Activated T-cell treated with anti-CD3 and anti-CD28 coated beads, Interleukin-2, amount 50 U/mL, for 72 hours (primary cell): ENCODE data around the gene ACTG2. TPM values are rescaled to one million over a fixed set of nuclear protein-coding genes. Genes with fewer than 3 reads are reported as not detected.

Experiments used
- ATAC-seq, 2 donors: fragments of 150-1000 bp; cut with Tn5 transposase; replicated peaks in 1 of 2; 2 replicates each; pipeline ENCODE4 v1.10.0; 2021; ENCODE audit warnings: moderate library complexity in 2 of 2, mild to moderate bottlenecking in 1 of 2
- DNase-seq, 2 donors: peaks; one replicate each; pipeline ENCODE4 v3.0.0; 2021 to 2022; ENCODE audit warnings: mixed read lengths in 1 of 2
- H3K27ac Mint-ChIP-seq: one replicate; pipeline ENCODE4 v1.8.0; 2022; ENCODE audit warnings: mild to moderate bottlenecking, moderate library complexity, mixed read lengths
- H3K27me3 Mint-ChIP-seq: one replicate; pipeline ENCODE4 v1.8.0; 2022; ENCODE audit warnings: low read depth, mixed read lengths
- H3K36me3 Mint-ChIP-seq, 2 donors: one replicate each; pipeline ENCODE4 v1.8.0; 2022; ENCODE audit warnings: mixed read lengths in 2 of 2, mild to moderate bottlenecking in 1 of 2; ENCODE audit not compliant: insufficient read depth in 2 of 2
- H3K4me1 Mint-ChIP-seq: one replicate; pipeline ENCODE4 v1.8.0; 2022; ENCODE audit warnings: low read depth, mixed read lengths
- H3K4me3 Mint-ChIP-seq, 2 donors: one replicate each; pipeline ENCODE4 v1.8.0; 2022; ENCODE audit warnings: mild to moderate bottlenecking in 2 of 2, mixed read lengths in 2 of 2, moderate library complexity in 2 of 2
- H3K9me3 Mint-ChIP-seq, 2 donors: one replicate each; pipeline ENCODE4 v1.8.0; 2022; ENCODE audit warnings: mixed read lengths in 2 of 2
- total RNA-seq, 2 donors: library from RNA; stranded (reverse); gene quantifications; one replicate each; pipeline ENCODE4 v1.2.3, GENCODE V29; 2022

Gene ACTG2
- under 1 TPM in 1 of 2 donors, not detected in 1; 0.22 TPM for total RNA-seq

DNA sequence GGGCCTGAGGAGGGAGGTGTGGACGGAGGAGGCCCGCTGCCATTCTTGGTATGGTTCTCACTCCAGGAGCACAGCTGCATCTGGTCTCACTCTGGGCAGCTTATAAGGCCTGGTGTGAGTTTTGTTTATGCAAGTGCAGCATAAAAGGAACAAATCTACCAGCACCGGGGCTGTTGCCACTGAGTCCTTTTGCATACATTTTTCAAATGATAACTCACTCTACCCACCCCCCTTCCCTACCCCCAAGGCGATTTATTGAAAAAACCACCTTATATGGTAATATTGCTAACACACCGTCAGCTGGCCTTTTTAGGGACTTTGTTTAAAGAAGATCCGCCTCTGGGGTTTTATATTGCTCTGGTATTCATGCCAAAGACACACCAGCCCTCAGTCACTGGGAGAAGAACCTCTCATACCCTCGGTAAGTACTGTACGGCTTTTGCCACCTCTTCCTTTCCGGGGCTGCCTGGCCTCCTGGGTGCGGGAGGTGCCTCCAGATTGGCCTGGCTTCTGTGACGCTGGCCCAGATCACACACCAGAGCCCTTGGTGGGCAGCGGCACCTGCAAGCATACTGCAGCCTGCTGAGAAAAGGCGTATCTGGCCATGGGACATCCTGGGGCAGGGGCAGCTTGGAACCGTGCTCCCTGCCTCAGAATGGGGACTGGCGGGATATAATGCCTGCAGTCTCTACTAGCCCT lies at the start of gene ACTG2:
ACTG2 (plus strand) TSS at position 378 of the 699 bp plus-strand sequence. CDS start 8,304 bp downstream, outside the sequence.
- Mint-ChIP-seq H3K36me3 (no peaks in the 10 kb centered on the region), H3K4me1 (peaks cover 46% of the 10 kb centered on the region), H3K9me3 (no peaks in the 10 kb centered on the region), H3K4me3 (no peak within 1 kb of the TSS), H3K27ac (no peak within 1 kb of the TSS), H3K27me3 (no peaks in the 10 kb centered on the region)
- ATAC-seq (no peak), DNase-seq (no peak)

DNA sequence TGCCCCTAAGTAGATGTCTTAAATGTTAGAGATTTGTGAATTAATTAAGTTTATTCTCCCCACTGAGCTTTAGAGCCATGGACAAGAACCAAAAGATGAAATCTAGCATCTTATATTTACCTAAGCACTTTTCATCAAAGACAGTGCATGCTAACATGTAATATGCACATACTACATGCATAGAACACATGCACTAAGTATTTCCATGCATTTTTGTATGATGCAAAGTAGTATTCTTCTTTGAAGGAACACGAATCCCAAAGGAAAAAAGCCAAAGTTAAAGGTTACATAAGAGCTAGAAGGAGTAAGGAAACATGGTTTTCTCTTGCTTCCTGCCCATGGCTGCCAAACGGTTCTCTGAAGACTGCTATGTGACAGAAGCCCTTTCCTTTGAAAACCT lies 48.7 kb upstream of the ACTG2 start:
- peaks cover 12% of the 10 kb centered on the region for H3K4me1 Mint-ChIP-seq
- no peak overlapping the region for H3K27ac Mint-ChIP-seq
- H3K27me3 Mint-ChIP-seq: no peaks in the 10 kb centered on the region

DNA sequence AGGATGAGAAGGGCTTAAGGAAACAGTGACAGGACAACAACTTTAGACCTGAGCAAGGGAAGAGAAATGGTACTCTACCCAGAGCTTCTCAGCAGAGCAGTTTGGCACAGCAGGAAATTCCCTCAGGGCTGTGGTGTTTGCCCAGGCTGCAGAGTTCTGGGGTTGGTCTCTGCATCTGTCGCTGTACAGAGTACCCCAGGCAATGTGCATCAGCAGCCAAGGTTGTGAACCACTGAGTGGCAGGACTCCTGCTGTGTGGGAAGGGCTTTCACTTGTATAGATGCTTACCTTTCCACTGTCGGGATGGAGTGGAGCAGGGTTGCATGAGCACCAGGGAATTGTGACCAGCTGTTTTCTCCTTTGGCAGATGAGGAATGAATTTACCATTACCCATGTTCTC lies 42.8 kb upstream of the ACTG2 start:
- ATAC-seq (no peak), DNase-seq (no peak)
- Mint-ChIP-seq H3K27ac (no peak overlapping the region), H3K4me3 (no peak overlapping the region), H3K4me1 (no peaks in the 10 kb centered on the region), H3K27me3 (no peaks in the 10 kb centered on the region), H3K9me3 (no peaks in the 10 kb centered on the region), H3K36me3 (peaks cover 2 to 32% of the 10 kb centered on the region in 2 donors)

More for the DNA sequence above, 48.7 kb upstream of the ACTG2 start:
- Mint-ChIP-seq H3K4me3 (no peak overlapping the region), H3K9me3 (no peaks in the 10 kb centered on the region), H3K36me3 (peaks cover 2 to 31% of the 10 kb centered on the region in 2 donors)
- ATAC-seq (no peak), DNase-seq (no peak)

DNA sequence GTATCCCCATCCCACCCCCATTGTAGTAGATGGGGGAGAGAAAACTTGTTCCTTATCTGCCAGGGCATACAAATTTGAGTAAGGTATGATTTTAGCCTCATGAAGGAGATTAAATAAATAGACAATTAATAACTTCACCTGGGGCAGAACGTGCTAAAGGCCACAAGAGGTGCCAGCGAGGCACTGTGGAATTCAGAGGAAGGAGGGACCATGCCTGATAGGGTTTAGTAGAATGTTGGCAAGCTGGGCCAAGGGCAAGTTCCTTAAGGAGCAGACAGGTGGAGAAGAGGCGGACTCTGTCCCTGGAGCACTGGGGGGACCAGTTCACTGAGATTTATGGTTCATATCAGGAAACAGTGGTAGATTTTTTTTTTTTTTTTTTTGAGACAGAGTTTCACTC lies 41.5 kb upstream of the ACTG2 start:
- H3K4me1 Mint-ChIP-seq: peaks cover 5% of the 10 kb centered on the region
- peak overlapping the region in 1 of 2 donors; percentile 40 for H3K4me3 Mint-ChIP-seq
- no peak overlapping the region for H3K27ac Mint-ChIP-seq
- ATAC-seq (no peak), DNase-seq (no peak)
- H3K36me3 Mint-ChIP-seq: peaks cover 9 to 35% of the 10 kb centered on the region in 2 donors
- no peaks in the 10 kb centered on the region for H3K9me3 Mint-ChIP-seq
- H3K27me3 Mint-ChIP-seq: no peaks in the 10 kb centered on the region

DNA sequence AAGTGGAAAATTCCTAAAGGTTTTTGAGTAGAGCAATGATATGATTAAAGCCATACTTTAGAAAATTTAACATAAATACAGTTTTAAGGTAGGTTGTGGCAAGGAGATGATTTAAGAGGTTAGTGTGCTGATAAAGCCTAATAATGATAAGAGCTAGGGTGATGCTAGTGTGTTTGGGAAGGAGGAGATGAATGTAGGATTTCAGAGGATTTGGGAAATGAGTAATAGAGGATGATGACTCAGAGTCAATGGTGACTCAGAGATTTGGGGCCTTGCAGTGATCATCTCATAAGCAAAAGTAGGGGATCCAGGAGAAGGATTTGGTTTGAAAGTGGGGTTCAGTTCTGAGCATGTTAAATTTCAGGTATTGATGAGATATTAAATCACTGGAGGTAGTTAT lies 40.8 kb upstream of the ACTG2 start:
- ATAC-seq: peak; percentile 87 to 90
- H3K4me3 Mint-ChIP-seq: no peak overlapping the region
- no peaks in the 10 kb centered on the region for H3K27me3 Mint-ChIP-seq
- H3K4me1 Mint-ChIP-seq: peaks cover 7% of the 10 kb centered on the region
- H3K36me3 Mint-ChIP-seq: peaks cover 12 to 34% of the 10 kb centered on the region in 2 donors
- DNase-seq: peak; percentile 6 to 22
- H3K27ac Mint-ChIP-seq: no peak overlapping the region
- no peaks in the 10 kb centered on the region for H3K9me3 Mint-ChIP-seq

DNA sequence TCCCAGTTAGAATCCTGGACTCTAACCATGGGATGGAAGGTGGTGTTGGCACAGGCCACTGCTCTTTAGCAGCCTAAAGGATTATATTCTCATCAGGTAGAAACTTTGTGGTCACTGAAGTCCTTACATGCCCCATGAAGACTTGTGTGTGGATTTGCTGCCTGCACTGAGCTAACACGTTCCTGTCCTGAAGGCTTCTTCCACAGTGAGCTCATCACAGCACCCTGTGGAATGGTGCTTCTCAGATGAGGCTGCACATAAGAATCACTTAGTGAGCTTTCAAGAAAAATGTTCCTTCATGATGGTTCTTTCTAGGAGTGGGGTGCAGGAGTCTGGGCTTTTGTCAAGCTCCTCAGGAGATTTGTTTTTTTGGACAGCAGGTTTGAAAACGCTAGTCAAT lies 37.3 kb upstream of the ACTG2 start:
- Mint-ChIP-seq H3K27ac (no peak overlapping the region), H3K4me1 (peaks cover 35% of the 10 kb centered on the region), H3K36me3 (peaks cover 14 to 41% of the 10 kb centered on the region in 2 donors), H3K27me3 (no peaks in the 10 kb centered on the region), H3K4me3 (no peak overlapping the region), H3K9me3 (no peaks in the 10 kb centered on the region)
- DNase-seq (no peak), ATAC-seq (no peak)

DNA sequence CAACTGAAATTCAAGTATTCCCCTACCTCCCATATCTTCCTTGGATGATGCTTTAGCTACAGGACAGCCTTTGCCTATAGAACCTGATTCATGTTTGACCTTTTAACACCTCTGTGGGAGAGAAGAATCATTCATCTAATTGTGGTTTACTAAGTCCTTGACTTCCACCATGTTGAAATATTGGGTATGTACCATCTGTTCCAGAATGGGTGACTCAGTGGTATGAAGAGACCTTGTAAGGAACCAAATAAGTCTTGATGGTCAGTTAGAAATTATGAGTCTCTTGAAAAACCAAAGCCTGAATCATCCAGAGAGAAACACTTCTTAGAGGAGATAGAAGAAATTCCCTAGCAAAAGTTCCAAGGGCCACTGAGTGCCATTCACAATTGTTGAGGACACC lies 36.6 kb upstream of the ACTG2 start:
- DNase-seq (no peak), ATAC-seq (no peak)
- no peak overlapping the region for H3K27ac Mint-ChIP-seq
- H3K36me3 Mint-ChIP-seq: peaks cover 18 to 43% of the 10 kb centered on the region in 2 donors
- H3K27me3 Mint-ChIP-seq: no peaks in the 10 kb centered on the region
- H3K4me1 Mint-ChIP-seq: peaks cover 38% of the 10 kb centered on the region
- H3K9me3 Mint-ChIP-seq: no peaks in the 10 kb centered on the region
- H3K4me3 Mint-ChIP-seq: no peak overlapping the region

DNA sequence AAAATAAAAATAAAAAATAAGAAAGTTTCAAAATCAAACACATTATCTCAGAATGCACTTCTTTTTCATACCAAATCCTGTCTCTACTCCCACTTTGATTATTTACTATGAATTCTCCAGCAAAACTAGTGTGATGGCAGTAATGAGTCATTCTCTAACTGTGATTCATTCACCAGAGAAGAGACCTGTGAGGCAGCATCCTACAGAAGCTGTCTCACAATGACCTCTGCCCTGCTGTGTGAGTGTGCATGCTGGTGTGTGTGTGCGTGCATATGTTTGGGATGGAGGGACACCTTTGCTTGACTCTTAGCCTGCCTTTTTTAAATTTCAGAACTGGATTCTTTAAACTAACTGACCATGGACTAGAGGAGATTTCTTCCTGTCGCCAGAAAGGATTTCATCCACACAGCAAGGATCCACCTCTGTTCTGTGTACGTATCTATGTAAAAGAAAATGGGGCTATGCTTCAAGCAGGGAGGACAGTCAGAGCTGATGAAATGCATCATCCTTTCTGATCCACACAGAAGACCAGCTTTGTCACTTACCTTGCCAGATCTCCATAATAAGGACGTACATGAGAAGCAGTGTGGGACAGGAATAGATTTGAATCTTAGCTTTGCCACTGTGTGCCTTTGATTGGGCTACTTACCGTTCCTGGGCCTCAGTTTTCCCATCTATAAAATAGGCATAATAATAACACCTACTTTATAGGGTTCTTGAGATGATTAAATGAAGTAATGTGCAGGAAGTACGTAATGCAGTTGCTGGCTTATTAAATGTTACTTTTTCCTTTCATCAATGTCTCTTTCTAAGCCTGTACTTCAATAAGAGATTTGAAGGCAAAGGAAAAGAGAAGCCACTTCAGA lies 32.9 kb upstream of the ACTG2 start:
- Mint-ChIP-seq H3K9me3 (no peaks in the 10 kb centered on the region), H3K4me3 (peak overlapping the region in 1 of 2 donors; percentile 14), H3K36me3 (peaks cover 24 to 61% of the 10 kb centered on the region in 2 donors), H3K27me3 (no peaks in the 10 kb centered on the region), H3K27ac (no peak overlapping the region), H3K4me1 (peaks cover 38% of the 10 kb centered on the region)
- peak; percentile 62 to 68 for DNase-seq
- peak; percentile 100 for ATAC-seq

DNA sequence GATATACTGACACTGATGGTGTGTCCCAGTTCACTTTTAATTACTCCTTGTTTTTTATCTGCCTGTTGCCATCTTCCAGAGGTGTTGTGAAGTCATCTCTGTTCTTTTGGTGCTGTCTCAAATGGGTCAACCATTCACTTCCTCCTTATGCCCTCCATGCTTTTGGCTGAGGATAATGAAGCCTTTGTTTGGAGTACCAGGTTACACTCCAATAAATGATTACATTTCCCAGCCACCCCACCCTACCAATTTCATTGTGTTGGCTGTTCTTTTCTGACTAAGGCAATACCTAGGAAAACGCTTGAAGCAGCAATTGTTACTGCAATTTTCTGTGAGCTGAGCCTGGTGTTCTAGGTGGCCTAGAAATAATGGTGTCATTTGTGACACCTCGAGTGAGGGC lies 29.8 kb upstream of the ACTG2 start:
- Mint-ChIP-seq H3K4me3 (no peak overlapping the region), H3K27ac (no peak overlapping the region), H3K27me3 (no peaks in the 10 kb centered on the region), H3K9me3 (no peaks in the 10 kb centered on the region), H3K36me3 (peaks cover 20 to 44% of the 10 kb centered on the region in 2 donors), H3K4me1 (peaks cover 27% of the 10 kb centered on the region)
- ATAC-seq (no peak), DNase-seq (no peak)

DNA sequence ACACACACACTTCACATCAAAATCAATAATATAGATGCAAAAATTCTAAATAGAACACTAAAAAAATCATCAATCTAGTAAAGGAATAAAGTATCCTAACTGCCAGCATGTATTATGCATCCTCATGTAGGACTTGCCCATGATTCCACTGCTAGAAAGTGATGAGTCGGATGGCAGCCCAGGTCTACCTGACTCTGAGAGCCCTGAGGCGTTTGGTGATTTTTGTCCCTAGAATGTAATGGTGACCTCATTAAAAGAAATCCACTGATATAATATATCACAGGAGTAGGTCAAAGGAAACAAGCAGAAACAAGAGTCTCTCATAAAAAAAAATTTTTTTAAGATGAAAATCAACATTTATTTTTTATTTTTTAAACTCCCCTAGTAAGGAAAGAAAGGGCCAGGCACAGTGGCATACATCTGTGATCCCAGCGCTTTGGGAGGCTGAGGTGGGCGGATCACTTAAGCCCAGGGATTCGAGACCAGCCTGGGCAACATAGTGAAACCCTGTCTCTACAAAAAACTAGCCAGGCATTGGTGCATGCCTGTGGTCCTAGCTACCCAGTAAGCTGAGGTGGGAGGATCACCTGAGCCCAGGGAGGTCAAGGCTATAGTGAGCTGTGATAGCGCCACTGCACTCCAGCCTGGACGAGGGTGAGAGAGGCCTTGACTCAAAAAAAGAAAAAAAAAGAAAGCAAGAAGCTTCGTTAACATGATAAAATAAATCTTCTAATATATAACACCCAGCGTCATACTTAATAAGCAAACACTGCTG lies 24.4 kb upstream of the ACTG2 start:
- no peak for ATAC-seq
- DNase-seq: no peak
- no peaks in the 10 kb centered on the region for H3K9me3 Mint-ChIP-seq
- H3K27ac Mint-ChIP-seq: no peak overlapping the region
- peaks cover 11 to 18% of the 10 kb centered on the region in 2 donors for H3K36me3 Mint-ChIP-seq
- H3K4me3 Mint-ChIP-seq: no peak overlapping the region
- no peaks in the 10 kb centered on the region for H3K27me3 Mint-ChIP-seq
- no peaks in the 10 kb centered on the region for H3K4me1 Mint-ChIP-seq

DNA sequence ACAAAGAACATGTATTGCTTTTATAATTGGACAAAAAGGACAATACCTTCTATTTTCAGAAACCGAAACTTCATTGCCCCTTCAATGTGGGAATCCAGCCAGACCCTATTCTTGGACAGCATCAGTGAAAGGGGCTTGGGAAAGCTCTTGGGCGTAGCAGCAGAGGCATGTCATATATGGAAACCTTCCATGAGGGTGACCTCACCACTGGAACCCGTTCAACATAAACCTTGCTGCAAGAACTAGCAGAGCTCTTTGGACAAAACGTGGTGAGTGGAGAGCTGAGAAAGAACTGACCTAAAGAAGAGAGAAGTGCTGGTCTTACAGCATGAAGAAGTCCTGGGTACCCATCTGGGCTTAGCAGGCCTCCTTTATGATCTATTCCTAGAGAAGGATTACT lies 22.7 kb upstream of the ACTG2 start:
- no peaks in the 10 kb centered on the region for H3K4me1 Mint-ChIP-seq

DNA sequence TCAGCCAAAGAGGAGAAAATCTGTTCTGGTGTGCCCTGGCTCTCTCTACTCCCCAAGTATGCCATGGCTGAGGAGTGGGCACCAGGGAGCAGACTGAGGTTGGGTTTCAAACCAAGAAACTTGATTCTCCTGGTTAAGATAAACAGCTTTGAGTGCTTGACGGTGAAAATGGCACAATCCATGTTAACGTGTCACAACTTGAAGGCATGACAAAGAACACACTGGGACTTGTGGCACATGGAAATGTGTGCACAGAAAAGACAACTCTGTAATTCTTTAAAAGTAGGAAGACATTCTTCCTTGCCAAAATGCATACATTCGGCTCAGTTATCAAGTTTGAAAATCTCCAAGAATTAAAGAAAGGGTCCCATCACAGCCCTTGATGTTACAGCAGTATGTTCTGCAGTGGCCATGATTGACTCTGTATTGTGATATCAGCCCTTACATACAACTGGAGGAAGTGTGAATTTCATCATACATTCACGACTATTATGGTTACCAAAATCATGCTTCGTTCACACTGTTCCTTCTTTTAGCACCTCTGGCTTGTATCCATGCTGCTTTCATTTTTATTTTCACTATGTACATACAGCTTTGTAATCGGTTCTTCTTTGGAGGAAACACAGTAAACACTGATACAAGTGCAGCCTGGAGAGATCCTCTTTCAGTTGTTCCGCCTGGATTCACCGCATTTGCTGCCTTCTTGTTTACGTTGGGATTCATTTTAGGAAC lies 15.6 kb upstream of the ACTG2 start:
- no peaks in the 10 kb centered on the region for H3K9me3 Mint-ChIP-seq
- H3K27ac Mint-ChIP-seq: no peak overlapping the region
- peak; percentile 37 to 64 for ATAC-seq
- no peaks in the 10 kb centered on the region for H3K4me1 Mint-ChIP-seq
- no peak overlapping the region for H3K4me3 Mint-ChIP-seq
- no peaks in the 10 kb centered on the region for H3K36me3 Mint-ChIP-seq
- no peak for DNase-seq
- H3K27me3 Mint-ChIP-seq: no peaks in the 10 kb centered on the region

More for the DNA sequence above, 22.7 kb upstream of the ACTG2 start:
- Mint-ChIP-seq H3K27me3 (no peaks in the 10 kb centered on the region), H3K36me3 (peaks cover 6 to 10% of the 10 kb centered on the region in 2 donors), H3K9me3 (no peaks in the 10 kb centered on the region), H3K27ac (no peak overlapping the region), H3K4me3 (no peak overlapping the region)
- no peak for DNase-seq
- ATAC-seq: no peak
